GM15510 (cell line): Measurements from ENCODE around the gene GDPD4.

ENCODE experiments used
- POLR2A ChIP-seq: IDR thresholded peaks from 3 replicates; pipeline ENCODE4 v1.6.1; 2011; ENCODE audit warnings: borderline replicate concordance; ENCODE audit not compliant: insufficient read length; ENCODE audit errors: extremely low read depth

Gene GDPD4

GRCh38 chr11:77182542-77183430 is 118.7 kb downstream of the GDPD4 start:
- TF ChIP-seq POLR2A = no peak

GRCh38 chr11:77181799-77182541 is 119.5 kb downstream of the GDPD4 start:
- no peak for TF ChIP-seq POLR2A

GRCh38 chr11:77181226-77181625 is 120.3 kb downstream of the GDPD4 start:
- TF ChIP-seq POLR2A = no peak

GRCh38 chr11:77180346-77180745 is 121.1 kb downstream of the GDPD4 start:
- no peak for TF ChIP-seq POLR2A

- no peak for TF ChIP-seq POLR2A
These were observed 121.8 kb downstream of the GDPD4 start for GRCh38 chr11:77179681-77180080.

GRCh38 chr11:77179048-77179447 is 122.4 kb downstream of the GDPD4 start:
- TF ChIP-seq POLR2A = no peak

- TF ChIP-seq POLR2A = no peak
These were observed 123.3 kb downstream of the GDPD4 start for GRCh38 chr11:77178150-77178549.

GRCh38 chr11:77176996-77177395 is 124.5 kb downstream of the GDPD4 start:
- TF ChIP-seq POLR2A = no peak

- no peak for TF ChIP-seq POLR2A
These were observed 125.5 kb downstream of the GDPD4 start for GRCh38 chr11:77175869-77176539.

GRCh38 chr11:77175021-77175842 is 126.3 kb downstream of the GDPD4 start:
- TF ChIP-seq POLR2A = no peak

GRCh38 chr11:77174559-77174958 is 126.9 kb downstream of the GDPD4 start:
- no peak for TF ChIP-seq POLR2A

- TF ChIP-seq POLR2A = no peak
These were observed 128.0 kb downstream of the GDPD4 start for GRCh38 chr11:77173494-77173893.

GRCh38 chr11:77172666-77172982 is 128.9 kb downstream of the GDPD4 start:
- no peak for TF ChIP-seq POLR2A

GRCh38 chr11:77171885-77172665 is 129.4 kb downstream of the GDPD4 start:
- TF ChIP-seq POLR2A = no peak
